SHP77 (cell line): ENCODE results near the gene CLDN17.

Experiments used
- DNase-seq, 2 experiments: peaks; one replicate each; lab custom pipeline; 2025; lab: John Stamatoyannopoulos, UW

Gene CLDN17

GRCh38 chr21:30117631-30118030 lies 49.0 kb downstream of the CLDN17 start:
- DNase-seq: no peak

DNA sequence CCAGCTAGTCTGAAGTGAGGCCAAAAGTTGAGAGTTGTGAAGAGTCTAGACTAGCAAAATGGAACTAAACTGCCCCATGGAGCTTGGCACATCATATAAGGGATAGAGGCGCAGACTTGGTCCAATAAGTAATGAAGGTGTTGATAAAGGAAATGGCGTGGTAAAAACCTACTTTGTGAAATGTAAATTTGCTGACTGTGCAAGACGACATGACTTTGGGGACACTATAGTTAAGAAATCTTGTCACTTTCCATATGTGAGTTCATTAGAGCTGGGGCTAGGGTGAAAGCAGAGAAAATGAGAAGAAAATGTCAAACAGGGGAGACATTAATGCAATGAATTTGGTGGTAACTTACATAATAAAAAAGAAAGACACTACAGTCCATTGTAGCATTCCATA lies 50.1 kb downstream of the CLDN17 start:
- DNase-seq: no peak
